Right renal pelvis (tissue), 4 donors: ENCODE results near the gene REEP1. TPM values are rescaled to one million over a fixed set of nuclear protein-coding genes. Genes with fewer than 3 reads are reported as not detected.
"Not testable (repeated sequence)": the region's sequence is repeated elsewhere in the genome, so short reads cannot be mapped to it uniquely, and the experiment has no call there.

Experiments used
- DNase-seq, 4 donors: peaks; one replicate each; pipeline ENCODE4 v3.0.0-alpha.2; 2013; ENCODE audit warnings: low read depth in 4 of 4, low spot score in 3 of 4, missing footprints in 1 of 4
- polyA plus RNA-seq, 4 donors: library from polyadenylated mRNA; unstranded; fragments of 120-200 nt; gene quantifications; one replicate each; pipeline ENCODE4 v1.2.1, GENCODE V29; 2013; ENCODE audit not compliant: insufficient read length in 4 of 4

REEP1 gene
- polyA plus RNA-seq, 4 donors, result 3.4 to 4.1 (median 3.5) TPM

DNA sequence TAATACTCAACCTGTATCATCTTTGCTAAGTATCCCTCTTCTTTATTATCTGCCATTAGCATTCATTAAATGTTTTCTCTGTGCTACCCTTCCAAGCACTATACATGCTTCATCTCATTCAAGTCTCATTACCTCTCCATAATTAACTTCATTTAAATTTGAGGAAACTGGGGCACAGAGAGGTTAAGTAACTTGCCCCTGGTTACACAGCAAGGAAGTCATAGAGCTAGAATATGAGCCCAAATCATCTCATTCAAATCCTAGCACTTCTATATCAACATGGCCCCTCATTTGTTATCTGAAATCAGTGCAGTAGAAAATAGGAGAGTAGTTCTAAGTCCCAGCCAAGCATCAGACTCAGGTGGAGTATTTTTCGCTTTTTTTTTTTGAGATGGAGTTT, 133.8 kb downstream of the REEP1 start:
- DNase-seq, result no peak

DNA sequence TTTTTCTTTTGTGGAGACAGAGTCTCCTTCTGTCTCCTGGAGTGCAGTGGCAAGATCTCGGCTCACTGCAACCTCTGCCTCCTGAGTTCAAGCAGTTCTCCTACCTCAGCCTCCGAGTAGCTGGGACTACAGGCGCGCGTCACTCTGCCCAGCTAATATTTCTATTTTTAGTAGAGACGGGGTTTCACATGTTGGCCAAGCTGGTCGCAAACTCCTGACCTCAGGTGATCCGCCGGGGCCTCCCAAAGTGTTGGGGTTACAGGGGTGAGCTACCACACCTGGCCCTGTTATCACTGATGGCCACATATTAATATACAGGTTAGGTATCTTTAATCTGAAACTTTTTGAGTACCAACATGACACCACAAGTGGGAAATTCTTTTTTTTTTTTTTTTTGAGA, 134.7 kb downstream of the REEP1 start:
- no peak for DNase-seq

DNA sequence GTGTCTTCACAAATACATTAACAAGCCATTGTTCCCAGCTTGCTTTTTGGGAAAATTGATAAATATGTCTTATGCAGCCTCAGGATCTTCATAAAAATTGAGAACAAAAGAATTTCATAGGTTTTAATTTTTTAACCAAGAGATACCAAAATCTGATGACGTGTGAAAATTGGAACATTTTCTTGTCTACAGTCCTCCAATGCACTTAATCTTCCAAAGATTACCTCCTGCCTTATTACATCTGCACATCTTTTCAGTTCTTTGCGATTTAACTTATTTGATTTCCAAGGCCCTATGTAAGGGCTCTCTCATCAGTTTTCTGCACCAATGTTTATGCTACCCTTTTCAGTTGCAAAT, 135.1 kb downstream of the REEP1 start:
- no peak for DNase-seq

DNA sequence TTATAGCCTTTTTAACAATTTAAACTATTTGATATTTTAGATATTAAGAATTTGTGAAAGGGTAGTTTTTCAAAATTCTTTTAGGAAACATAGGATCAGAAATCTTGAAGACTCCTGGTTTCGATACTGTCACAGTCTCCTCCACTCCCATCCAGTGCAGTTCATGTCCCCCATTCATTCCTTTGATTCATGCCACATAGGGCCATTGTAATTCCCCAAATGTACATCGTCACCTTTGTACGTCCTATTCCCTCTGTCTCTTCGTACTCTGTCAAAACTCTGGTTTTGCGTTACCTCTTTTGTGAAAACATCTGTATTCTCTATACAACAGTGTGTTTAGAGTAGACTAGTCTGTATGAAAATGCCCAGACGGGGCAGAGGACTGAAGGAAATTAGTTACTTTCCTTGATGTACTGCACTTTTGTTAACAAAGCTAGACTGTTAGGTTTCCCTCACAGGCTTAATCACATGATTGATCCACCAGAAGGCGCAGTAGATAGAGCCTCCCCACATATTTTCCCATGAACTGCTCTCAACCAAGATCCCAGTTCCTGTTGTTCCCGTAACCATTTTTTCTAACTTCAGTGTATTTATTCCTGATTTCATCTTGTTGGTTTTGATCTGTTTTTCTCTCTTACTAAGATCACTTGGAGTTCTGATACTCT, 135.6 kb downstream of the REEP1 start:
- DNase-seq, result no peak

DNA sequence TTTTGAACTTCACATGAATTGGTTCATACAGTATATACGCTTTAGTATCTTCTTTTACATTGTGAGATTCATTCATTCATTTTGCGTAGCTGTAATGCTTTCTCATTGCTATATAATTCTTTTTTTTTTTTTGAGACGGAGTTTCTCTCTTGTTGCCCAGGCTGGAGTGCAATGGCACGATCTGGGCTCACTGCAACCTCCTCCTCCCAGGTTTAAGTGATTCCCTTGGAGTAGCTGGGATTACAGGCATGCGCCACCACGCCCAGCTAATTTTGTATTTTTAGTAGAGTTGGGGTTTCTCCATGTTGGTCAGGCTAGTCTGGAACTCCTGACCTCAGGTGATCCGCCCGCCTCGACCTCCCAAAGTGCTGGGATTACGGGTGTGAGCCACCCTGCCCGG, 136.9 kb downstream of the REEP1 start:
- DNase-seq, result not testable (repeated sequence)

DNA sequence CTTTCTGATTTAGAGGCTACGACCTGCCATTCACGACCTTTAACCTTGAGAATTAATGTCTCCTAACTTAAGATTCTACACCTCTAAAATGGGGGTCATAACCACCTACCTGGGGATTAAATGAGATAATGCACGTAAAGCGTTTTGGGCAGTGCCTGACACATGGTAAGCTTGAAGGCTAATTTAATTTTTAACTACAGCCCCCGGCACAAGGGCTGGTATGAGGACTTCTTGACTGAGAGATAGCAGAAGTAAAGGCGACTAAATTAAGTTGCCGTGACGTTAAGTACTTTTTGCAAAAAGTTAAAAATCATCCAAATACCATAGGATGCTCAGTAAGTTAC, 137.6 kb downstream of the REEP1 start:
- no peak for DNase-seq

DNA sequence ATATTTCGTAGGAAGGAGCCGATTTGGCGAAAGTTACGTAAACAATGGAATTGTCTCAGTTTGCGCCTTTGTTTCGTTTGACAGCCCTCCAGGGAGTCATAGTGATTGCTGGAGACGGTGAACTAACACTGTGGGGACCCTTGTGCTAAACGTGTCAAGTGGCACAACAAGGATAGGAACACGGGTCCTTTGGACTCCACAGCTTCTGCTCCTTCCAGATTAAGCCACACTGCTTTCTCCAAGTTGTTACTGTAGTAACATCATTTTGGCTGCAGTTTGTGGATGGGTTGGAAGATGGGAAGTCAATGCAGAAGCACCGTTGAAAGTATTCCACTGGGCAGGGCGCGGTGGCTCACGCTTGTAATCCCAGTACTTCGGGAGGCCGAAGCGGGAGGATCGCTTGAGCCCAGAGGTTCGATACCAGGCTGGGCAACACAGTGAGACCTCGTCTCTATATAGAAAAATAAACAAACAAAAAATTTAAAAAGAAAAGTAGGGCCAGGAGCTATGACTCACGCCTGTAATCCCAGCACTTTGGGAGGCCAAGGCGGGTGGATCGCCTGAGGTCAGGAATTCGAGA, 141.5 kb downstream of the REEP1 start:
- DNase-seq, result no peak

DNA sequence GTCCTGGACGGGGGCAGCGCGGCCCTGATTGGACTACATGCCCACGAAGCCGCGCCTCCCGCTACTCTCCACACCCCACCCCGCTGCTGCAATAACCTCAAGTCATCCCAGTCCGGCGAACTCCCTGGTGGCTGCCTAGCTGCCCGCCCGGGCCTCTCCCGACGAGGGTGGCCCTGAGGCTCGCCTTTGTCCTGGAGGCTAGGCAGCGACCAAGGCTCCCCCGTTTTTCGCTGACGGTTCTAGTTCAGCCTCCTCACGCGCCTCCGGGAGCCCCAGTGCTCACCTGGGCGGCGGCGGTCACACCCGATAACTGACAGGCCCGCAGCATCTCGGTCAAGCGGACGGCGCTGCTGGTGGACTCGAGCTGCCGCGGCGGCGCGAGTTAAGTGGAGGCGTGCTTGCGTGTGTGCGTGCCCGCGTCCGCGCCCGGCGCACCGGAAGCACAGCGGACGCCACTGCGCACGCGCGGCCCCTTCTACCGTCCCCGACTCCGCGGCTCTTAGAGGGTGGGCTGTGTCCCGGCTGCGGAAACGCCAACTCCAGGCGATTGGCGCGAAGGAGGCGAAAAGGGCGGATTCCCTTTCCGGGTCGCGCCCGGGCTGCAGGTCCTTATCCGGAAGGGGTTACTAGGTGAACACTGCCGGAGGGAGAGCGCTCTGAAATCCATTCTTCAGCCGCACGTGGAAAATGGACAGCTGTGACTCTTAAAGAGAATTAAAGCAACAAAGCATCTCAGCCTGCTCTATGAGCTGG, 142.2 kb downstream of the REEP1 start, which contains the start of gene IMMT:
Gene IMMT, minus strand, starts transcription at position 408 of the 753 bp plus-strand sequence. Its CDS starts 80 bp downstream, at position 328.
- DNase-seq, result peak; percentile 90 to 93 (median 92)

DNA sequence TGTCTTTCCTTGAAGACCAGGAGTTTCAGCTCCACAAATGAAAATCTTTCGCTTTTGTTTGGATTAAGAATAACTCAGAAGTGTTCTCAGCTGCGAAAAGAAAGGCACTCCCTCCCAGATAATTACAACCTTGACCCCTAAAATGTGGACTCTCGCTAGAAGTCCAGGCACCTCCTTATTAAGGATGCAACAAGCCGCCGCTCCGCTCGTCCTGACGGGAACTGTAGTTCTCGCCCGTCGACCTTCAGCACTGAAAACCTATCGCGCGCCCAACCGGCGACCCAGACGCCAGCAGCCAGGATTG, 142.7 kb downstream of the REEP1 start:
- peak in 1 of 4 donors; percentile 88 for DNase-seq

DNA sequence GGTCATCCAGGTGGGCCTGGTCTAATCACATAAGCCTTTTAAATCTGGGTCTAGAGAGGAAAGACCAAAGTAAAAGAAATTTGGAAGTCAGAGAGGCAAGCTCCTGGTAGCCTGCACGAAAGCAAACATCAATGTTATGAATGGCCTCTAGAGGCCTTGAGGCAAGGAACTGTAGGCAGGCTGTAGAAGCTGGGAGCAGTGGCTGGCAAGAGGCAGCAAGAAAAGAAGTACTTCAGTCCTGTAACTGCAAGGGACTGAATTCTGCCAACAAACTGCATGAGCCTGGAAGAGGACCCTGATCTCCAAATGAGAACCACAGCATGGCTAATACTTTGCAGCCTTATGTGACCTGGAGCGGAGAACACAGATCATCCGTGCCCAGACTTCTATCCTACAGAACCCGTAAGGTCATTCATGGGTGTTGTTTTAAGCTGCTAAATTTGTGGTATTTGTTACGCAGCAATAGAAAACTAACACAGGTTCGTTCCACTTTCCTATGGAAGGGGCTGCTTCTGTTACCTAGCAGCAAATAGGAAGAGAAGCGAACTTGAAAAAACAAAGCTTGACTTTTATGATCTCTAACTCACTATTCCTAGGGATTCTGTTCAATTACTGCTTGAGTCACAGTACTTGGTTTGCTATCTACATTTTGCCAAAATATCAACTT, 143.4 kb downstream of the REEP1 start:
- no peak for DNase-seq

DNA sequence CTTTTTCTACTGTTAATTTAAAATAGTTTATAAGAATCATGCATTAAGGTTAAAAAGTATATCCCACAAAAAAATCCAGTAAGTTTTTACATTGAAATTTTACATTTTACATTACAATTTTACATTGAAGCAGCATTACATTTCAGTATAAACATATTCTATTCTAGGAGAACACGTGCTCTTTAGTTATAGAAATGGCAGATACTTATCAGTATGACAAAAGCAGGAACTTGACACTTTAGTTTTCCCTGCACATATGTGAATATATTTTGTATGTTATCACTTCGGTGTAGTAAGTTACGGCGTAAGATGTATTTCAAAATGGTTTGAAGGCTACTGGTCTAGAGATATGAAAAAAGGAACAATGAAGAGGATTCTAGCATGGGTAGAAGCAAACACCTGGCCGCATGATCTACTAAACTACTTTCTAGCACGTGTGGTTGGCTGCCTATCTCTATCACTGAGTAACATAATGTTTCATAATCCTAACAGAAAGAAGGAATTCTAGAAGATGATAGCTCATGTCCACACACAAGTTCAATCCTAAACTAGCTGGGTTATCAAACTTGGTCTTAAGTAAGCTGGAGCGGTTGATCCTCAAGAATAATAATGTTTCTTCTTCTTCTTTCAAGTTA, 147.5 kb downstream of the REEP1 start:
- DNase-seq, result no peak

DNA sequence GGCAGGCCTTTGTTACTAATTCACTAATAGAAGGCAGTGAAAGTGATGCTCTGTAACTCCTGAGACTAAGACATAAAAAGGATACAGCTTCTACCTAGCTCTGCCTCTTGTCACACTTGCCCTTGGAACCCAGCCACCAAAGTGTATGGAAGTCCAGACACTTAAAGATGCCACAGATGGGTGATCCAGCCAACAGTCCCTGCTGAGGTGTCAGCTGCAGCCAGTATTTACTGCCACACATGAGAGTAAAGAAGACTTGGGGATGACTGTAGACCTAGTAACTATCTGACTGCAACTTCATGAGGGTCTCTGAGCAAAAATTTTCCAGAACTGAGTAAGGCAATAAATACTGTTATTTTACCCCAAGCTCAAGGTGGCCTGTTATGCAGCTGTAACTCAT, 151.0 kb downstream of the REEP1 start:
- DNase-seq, result no peak

DNA sequence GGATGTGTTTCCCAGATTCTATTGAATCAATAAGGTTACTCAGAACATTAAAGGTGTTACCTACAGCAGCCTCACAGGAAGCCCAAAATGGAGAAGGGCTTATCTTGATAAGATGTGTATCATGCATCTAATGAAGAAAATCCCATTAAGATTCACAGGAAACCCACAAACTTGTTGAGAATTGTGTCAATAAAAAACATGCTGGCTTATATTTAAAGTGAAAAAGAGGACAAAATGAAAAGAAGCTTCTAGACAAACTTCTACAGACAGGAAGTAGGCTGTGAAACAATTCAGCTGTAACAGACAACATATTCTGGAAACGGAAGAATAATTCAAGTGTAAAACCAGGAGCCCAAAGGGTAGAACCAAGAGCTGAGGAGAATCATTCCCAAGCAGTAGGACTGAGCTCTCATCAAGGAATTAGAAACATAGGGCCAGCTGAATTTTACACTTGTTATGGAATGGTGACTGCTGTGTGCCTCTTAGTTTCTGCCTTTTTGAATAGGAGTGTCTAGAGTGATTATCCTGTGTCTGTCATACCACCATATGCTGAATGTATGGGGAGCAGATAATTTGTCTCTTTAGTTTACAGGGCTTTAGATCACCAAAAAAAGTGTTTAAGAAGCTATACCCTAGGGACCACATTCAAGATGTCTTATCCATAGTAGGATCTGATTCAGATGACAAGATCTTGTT, 151.8 kb downstream of the REEP1 start:
- no peak for DNase-seq

DNA sequence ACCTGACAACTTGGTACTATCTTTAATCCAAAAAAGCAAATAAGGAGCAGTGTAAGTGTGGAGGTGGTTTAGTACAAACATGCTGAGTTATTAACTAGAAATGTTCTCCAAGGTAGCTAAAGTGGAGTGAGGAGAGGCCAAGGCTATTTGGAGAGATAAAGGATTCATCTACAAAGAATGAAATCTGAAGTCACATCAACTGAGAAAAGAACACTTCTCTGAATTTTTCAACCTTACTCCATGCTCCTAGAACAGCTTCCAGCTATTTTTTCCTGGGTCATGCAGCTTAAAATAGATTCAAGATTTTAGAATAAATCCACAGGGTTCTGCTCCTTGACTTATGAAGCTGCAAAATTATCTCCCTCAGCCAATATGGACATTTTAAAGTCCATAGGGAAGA, 160.8 kb downstream of the REEP1 start:
- DNase-seq, result no peak

DNA sequence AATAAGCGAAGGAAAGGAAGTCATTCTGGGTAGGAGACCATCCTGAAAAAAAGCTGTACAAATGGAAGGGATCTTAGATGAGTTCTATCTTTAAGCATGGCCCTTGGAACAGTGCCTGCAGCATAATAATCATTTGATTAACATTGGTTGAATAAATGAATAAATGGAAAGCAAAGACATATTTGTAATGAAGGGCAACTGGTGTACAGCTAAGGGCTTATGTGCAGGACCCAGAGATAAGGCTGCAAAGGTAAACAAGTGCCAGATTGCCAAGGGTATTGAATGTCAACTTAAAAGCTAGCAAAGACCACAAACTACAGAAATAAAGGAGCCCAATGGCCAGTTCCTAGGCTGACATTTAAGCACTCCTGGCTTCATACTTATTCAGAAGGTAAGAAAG, 161.6 kb downstream of the REEP1 start:
- no peak for DNase-seq

DNA sequence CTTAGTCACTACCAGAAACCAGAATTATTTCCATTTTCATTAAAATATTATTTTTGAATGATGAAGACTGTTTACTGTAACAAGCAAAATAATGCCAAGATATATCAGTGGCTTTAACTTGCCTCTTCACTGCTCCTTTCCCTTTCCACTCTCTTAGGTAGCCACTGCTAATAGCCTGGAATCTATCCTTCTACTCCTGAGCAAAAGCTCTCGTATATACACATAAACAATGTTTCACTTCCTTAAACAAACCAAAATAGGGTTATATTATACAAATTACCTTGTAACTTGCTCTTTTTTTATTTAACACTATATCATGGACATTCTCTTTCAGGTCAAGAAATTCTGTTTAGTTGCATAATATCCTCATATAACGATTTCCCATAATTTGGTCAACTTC, 163.0 kb downstream of the REEP1 start:
- no peak for DNase-seq

DNA sequence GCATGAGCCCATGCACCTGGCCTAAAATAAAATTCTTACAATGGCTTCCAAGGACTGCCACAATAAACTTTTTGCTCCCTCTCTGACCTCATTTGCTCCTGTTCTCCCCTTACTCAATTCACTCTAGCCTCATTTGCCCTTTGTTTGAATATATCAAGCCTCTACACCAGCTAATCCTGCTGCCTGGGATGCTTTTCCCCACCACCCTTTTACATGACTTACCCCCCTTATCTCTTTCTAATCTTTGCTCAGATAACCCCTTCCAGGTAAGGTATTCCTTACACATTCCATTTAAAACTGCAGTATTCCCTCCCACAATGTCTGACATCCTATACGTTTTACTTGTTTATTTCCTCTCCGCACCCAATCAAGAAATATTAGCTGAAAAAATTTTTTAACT, 164.8 kb downstream of the REEP1 start:
- DNase-seq, result no peak

DNA sequence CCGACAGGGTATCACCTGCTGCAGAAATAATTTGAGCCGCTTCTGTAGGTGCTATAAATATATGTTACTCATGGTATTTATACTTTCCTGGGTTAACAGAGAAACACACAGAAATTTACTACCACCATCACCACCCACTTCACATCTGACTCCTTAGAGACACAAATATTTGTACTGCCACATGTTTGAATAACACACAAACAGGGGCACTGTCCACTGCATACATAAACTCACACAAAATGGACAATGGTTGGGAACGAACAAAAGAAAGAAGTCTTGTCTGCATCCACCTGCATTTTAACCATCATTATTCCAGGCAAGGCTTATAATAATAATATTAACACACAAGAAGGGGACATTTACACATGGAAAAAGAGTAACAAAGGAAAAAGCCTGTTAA, 166.1 kb downstream of the REEP1 start:
- DNase-seq, result no peak

DNA sequence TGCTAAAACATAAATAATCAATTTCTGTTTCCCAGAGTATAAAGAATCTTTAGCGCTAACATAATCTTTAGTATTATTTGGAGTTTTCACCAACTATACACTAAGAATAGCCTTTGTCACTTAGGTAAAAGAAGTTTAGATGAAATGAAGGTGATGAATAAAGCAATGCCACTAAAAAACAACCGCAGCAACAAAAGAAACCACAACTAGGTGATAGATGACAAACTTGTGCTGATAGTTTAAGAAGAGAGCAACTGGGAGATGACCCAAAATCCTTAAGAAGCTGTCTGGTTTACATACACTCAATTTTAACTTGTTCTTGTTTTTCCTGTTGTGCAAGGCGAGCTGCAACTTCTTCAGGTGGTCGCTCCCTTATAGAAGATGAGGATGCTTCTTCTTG, 167.0 kb downstream of the REEP1 start:
- no peak for DNase-seq
